H9 (cell line): ENCODE measurements around the gene CATSPERB. TPM values are rescaled to one million over a fixed set of nuclear protein-coding genes. Genes with fewer than 3 reads are reported as not detected.

Experiments used
- DNase-seq: peaks from one replicate; pipeline ENCODE4 v3.0.0-alpha.2; 2017
- H2AFZ ChIP-seq: one replicate; pipeline ENCODE4 v1.6.1; 2013; ENCODE audit warnings: mild to moderate bottlenecking, low read length, control low read depth, moderate library complexity
- H2AK5ac ChIP-seq: 2 replicates; pipeline ENCODE4 v1.6.1; 2013; ENCODE audit warnings: low read length, control low read depth, mixed read lengths; ENCODE audit not compliant: insufficient read length
- H2BK120ac ChIP-seq: one replicate; pipeline ENCODE4 v1.6.1; 2013; ENCODE audit warnings: low read depth, mild to moderate bottlenecking, low read length, control low read depth, inconsistent platforms; ENCODE audit not compliant: poor library complexity, severe bottlenecking
- H2BK12ac ChIP-seq: 2 replicates; pipeline ENCODE4 v1.6.1; 2013; ENCODE audit warnings: low read length, control low read depth, mixed read lengths, low read depth; ENCODE audit not compliant: insufficient read length
- H2BK15ac ChIP-seq: 2 replicates; pipeline ENCODE4 v1.6.1; 2013; ENCODE audit warnings: low read depth, low read length, control low read depth
- H2BK20ac ChIP-seq: one replicate; pipeline ENCODE4 v1.6.1; 2013; ENCODE audit warnings: low read depth, mild to moderate bottlenecking, low read length, control low read depth, inconsistent platforms; ENCODE audit not compliant: poor library complexity, severe bottlenecking
- H2BK5ac ChIP-seq: 2 replicates; pipeline ENCODE4 v1.6.1; 2013; ENCODE audit warnings: low read length, control low read depth, mixed read lengths; ENCODE audit not compliant: insufficient read length
- H3K14ac ChIP-seq: 2 replicates; pipeline ENCODE4 v1.6.1; 2013; ENCODE audit warnings: low read length, control low read depth; ENCODE audit not compliant: insufficient read depth
- H3K18ac ChIP-seq: 2 replicates; pipeline ENCODE4 v1.6.1; 2013; ENCODE audit warnings: low read depth, mild to moderate bottlenecking, mixed read lengths, low read length, control low read depth; ENCODE audit not compliant: insufficient read length
- H3K23ac ChIP-seq: 2 replicates; pipeline ENCODE4 v1.6.1; 2013; ENCODE audit warnings: low read length, control low read depth, mixed read lengths, low read depth; ENCODE audit not compliant: insufficient read length
- H3K23me2 ChIP-seq: 2 replicates; pipeline ENCODE4 v1.6.1; 2013; ENCODE audit warnings: low read depth, mild to moderate bottlenecking, mixed read lengths, low read length, control low read depth; ENCODE audit not compliant: insufficient read length, poor library complexity, severe bottlenecking
- H3K27ac ChIP-seq: 2 replicates; pipeline ENCODE4 v1.5.1; 2013; ENCODE audit warnings: low read length, control low read depth, mixed read lengths, low read depth; ENCODE audit not compliant: insufficient read length
- H3K27me3 ChIP-seq: 2 replicates; pipeline ENCODE4 v1.6.1; 2013; ENCODE audit warnings: low read length, control low read depth, inconsistent platforms; ENCODE audit not compliant: insufficient read depth
- H3K4ac ChIP-seq: 2 replicates; pipeline ENCODE4 v1.6.1; 2013; ENCODE audit warnings: low read depth, mild to moderate bottlenecking, control low read depth, inconsistent platforms, low read length, moderate library complexity
- H3K4me1 ChIP-seq: 2 replicates; pipeline ENCODE4 v1.6.1; 2013; ENCODE audit warnings: low read length, control low read depth, inconsistent platforms; ENCODE audit not compliant: insufficient read depth
- H3K4me2 ChIP-seq: 2 replicates; pipeline ENCODE4 v1.6.1; 2013; ENCODE audit warnings: low read length, control low read depth, mixed read lengths; ENCODE audit not compliant: insufficient read length, insufficient read depth
- H3K56ac ChIP-seq: 2 replicates; pipeline ENCODE4 v1.6.1; 2013; ENCODE audit warnings: low read depth, mild to moderate bottlenecking, mixed read lengths, low read length, control low read depth; ENCODE audit not compliant: insufficient read length
- H3K79me1 ChIP-seq: 2 replicates; pipeline ENCODE4 v1.6.1; 2013; ENCODE audit warnings: low read depth, mild to moderate bottlenecking, moderate library complexity, low read length, control low read depth, inconsistent platforms; ENCODE audit not compliant: insufficient read depth, poor library complexity, severe bottlenecking
- H3K79me2 ChIP-seq: 2 replicates; pipeline ENCODE4 v1.6.1; 2013; ENCODE audit warnings: low read length, control low read depth, inconsistent platforms; ENCODE audit not compliant: insufficient read depth
- H3K9ac ChIP-seq: 2 replicates; pipeline ENCODE4 v1.6.1; 2013; ENCODE audit warnings: low read length, control low read depth, mixed read lengths; ENCODE audit not compliant: insufficient read length; ENCODE audit errors: extremely low read depth
- H3K9me3 ChIP-seq: one replicate; pipeline ENCODE4 v1.6.1; 2013; ENCODE audit warnings: low read depth, low read length, inconsistent platforms; ENCODE audit not compliant: control insufficient read depth
- H3T11ph ChIP-seq: one replicate; pipeline ENCODE4 v1.6.1; 2013; ENCODE audit warnings: mild to moderate bottlenecking, low read length, control low read depth, inconsistent platforms
- H4K20me1 ChIP-seq: one replicate; pipeline ENCODE4 v1.6.1; 2013; ENCODE audit not compliant: control insufficient read depth, insufficient read length, insufficient read depth
- H4K5ac ChIP-seq: 2 replicates; pipeline ENCODE4 v1.6.1; 2013; ENCODE audit warnings: low read depth, mild to moderate bottlenecking, mixed read lengths, low read length, control low read depth; ENCODE audit not compliant: insufficient read length
- H4K8ac ChIP-seq: replicated peaks from 2 replicates; pipeline ENCODE4 v1.6.1; 2013; ENCODE audit warnings: low read length, control low read depth, mixed read lengths, low read depth; ENCODE audit not compliant: insufficient read length
- H4K91ac ChIP-seq: 2 replicates; pipeline ENCODE4 v1.6.1; 2013; ENCODE audit warnings: low read depth, mild to moderate bottlenecking, moderate library complexity, mixed read lengths, low read length, control low read depth; ENCODE audit not compliant: insufficient read length
- H3K27ac Mint-ChIP-seq, 3 experiments: 2 replicates in 2 of 3; 3 replicates in 1 of 3; pipeline ENCODE4 v1.8.0; 2020 to 2021; ENCODE audit warnings: mixed read lengths in 3 of 3, mild to moderate bottlenecking in 1 of 3, moderate library complexity in 1 of 3
- H3K27me3 Mint-ChIP-seq: 2 replicates; pipeline ENCODE4 v1.8.0; 2021; ENCODE audit warnings: low read depth, mild to moderate bottlenecking, moderate library complexity, mixed read lengths
- H3K36me3 Mint-ChIP-seq, 3 experiments: 2 replicates in 2 of 3; 3 replicates in 1 of 3; pipeline ENCODE4 v1.8.0; 2020 to 2021; ENCODE audit warnings: low read depth in 3 of 3, mixed read lengths in 3 of 3; ENCODE audit not compliant: insufficient read depth in 1 of 3
- H3K4me1 Mint-ChIP-seq, 2 experiments: 2 replicates each; pipeline ENCODE4 v1.8.0; 2020; ENCODE audit warnings: mixed read lengths in 2 of 2
- H3K4me3 Mint-ChIP-seq, 2 experiments: 2 replicates in 1 of 2; 3 replicates in 1 of 2; pipeline ENCODE4 v1.8.0; 2020 to 2021; ENCODE audit warnings: mild to moderate bottlenecking in 2 of 2, mixed read lengths in 2 of 2, moderate library complexity in 1 of 2
- H3K9me3 Mint-ChIP-seq, 2 experiments: 2 replicates in 1 of 2; 3 replicates in 1 of 2; pipeline ENCODE4 v1.8.0; 2020; ENCODE audit warnings: mild to moderate bottlenecking in 2 of 2, mixed read lengths in 2 of 2, moderate library complexity in 1 of 2
- total RNA-seq: library from RNA; stranded (reverse); gene quantifications from 2 replicates; pipeline ENCODE4 v1.2.1, GENCODE V29; 2021
- TF ChIP-seq, protein P1 (sequence below): fragments of 200-600 bp; sonication (generic); conservative IDR thresholded peaks from 3 replicates; pipeline ENCODE4 v1.8.0; 2021; ENCODE audit warnings: antibody characterized with exemption, mild to moderate bottlenecking

CATSPERB gene
- total RNA-seq, 1 experiment from 2014 or later, result 0.48 TPM

DNA sequence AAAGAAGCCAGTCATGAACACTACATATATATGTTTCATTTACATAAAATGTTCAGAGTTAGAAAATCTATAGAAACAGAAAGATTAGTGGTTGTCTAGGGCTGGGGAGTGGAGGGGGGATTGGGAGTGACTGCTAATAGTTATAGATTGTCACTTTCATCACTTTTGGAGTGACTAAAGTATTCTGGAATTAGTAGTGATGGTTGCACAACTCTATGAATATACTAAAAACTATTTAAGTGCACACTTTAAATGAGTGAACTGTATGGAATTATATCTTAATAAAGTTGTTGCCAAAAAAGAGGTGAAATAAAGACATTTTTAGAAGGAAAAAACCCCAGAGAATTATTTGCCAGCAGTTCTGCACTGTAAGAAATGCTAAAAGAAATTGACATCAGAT, 9.5 kb downstream of the CATSPERB start:
- H4K5ac ChIP-seq, result no peak overlapping the region
- no peak overlapping the region for H3K27ac ChIP-seq
- H2AFZ ChIP-seq, result no peak overlapping the region
- no peaks in the 10 kb centered on the region for H3K9me3 Mint-ChIP-seq
- no peak overlapping the region for H3K56ac ChIP-seq
- H3K4me3 Mint-ChIP-seq, result no peak overlapping the region
- H3K4me2 ChIP-seq, result no peak overlapping the region
- no peaks in the 10 kb centered on the region for H3K36me3 Mint-ChIP-seq
- no peak for DNase-seq
- no peak overlapping the region for H3K18ac ChIP-seq
- no peaks in the 10 kb centered on the region for H3K4me1 ChIP-seq
- no peaks in the 10 kb centered on the region for H3K79me1 ChIP-seq
- no peak overlapping the region for H3K9ac ChIP-seq
- no peak overlapping the region for H2BK5ac ChIP-seq
- no peak overlapping the region for H3K27ac Mint-ChIP-seq
- H3K4ac ChIP-seq, result no peak overlapping the region
- no peak overlapping the region for H2BK12ac ChIP-seq
- no peak overlapping the region for H3K23ac ChIP-seq
- H3K23me2 ChIP-seq, result no peaks in the 10 kb centered on the region
- H3K27me3 Mint-ChIP-seq, result peaks cover 2% of the 10 kb centered on the region
- no peak overlapping the region for H3K14ac ChIP-seq
- H2BK20ac ChIP-seq, result no peak overlapping the region
- no peaks in the 10 kb centered on the region for H4K20me1 ChIP-seq
- no peak overlapping the region for H2BK120ac ChIP-seq
- H4K91ac ChIP-seq, result no peak overlapping the region
- H3K4me1 Mint-ChIP-seq, result no peaks in the 10 kb centered on the region
- H2AK5ac ChIP-seq, result no peak overlapping the region
- no peak overlapping the region for H2BK15ac ChIP-seq
- no peak overlapping the region for H3T11ph ChIP-seq
- no peaks in the 10 kb centered on the region for H3K27me3 ChIP-seq
- H4K8ac ChIP-seq, result no peak overlapping the region
- TF ChIP-seq, protein P1, sequence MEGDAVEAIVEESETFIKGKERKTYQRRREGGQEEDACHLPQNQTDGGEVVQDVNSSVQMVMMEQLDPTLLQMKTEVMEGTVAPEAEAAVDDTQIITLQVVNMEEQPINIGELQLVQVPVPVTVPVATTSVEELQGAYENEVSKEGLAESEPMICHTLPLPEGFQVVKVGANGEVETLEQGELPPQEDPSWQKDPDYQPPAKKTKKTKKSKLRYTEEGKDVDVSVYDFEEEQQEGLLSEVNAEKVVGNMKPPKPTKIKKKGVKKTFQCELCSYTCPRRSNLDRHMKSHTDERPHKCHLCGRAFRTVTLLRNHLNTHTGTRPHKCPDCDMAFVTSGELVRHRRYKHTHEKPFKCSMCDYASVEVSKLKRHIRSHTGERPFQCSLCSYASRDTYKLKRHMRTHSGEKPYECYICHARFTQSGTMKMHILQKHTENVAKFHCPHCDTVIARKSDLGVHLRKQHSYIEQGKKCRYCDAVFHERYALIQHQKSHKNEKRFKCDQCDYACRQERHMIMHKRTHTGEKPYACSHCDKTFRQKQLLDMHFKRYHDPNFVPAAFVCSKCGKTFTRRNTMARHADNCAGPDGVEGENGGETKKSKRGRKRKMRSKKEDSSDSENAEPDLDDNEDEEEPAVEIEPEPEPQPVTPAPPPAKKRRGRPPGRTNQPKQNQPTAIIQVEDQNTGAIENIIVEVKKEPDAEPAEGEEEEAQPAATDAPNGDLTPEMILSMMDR, result no peak
- H3K79me2 ChIP-seq, result no peaks in the 10 kb centered on the region
- H3K9me3 ChIP-seq, result no peaks in the 10 kb centered on the region
